Measurements from ENCODE around the gene ZNF560. TPM values are rescaled to one million over a fixed set of nuclear protein-coding genes. Genes with fewer than 3 reads are reported as not detected.

Gene ZNF560
- total and polyA plus RNA-seq, 9 of the 15 experiments (the other 6 are each of a cell fraction or from before 2014, with no cell fraction given): 0.04 to 0.18 (median 0.05) TPM; not detected in 3

DNA sequence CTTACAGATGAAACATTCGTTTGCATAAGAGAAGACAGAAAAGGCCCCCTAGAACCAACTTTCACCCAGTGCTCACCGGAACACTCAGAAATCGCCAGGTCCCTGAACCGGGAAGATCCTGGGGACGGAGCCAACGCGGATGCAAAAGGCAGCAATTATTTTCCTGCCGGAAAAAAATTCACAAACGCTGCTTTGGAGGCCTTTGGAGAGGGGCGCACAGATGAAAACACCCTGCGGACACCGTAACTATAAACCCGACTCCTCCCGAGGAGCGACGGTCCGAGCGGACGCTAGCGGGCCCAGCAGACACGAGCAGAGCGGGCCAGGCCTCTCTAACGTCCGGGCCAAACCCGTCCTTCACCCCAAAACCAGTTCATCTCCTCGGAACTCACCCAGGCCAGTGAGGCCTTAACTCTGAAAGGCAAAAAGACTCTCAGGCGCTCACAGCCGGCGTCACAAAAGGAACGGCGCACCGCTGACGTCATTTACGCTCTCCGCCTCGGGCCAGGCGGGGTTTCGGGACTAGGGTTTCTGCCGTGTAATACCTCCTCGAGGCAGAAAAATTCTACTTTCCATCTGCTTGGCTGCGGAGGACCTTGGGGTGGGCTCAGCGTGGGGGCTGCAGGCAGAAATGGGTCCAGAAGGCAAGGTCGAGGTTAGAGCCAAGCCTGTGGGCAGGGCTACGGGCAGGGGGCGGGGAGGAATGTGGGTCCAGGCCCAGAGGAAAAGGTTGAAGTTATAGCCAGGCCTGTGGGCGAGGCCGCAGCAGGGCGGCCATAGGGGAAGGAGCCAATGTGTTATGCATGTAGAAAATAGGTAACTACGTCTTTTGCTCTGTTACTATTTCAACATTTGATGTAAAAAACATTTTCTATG lies 40.0 kb upstream of the ZNF560 start, which contains the start of gene ZNF426 (continued):
- TF ChIP-seq, protein P1, sequence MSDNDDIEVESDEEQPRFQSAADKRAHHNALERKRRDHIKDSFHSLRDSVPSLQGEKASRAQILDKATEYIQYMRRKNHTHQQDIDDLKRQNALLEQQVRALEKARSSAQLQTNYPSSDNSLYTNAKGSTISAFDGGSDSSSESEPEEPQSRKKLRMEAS (CRISPR knock-in tag; IDR thresholded peaks at IDR 0.05): peak; percentile 63; the same call in 1 of the 2 replicates
- TF ChIP-seq, protein P2, sequence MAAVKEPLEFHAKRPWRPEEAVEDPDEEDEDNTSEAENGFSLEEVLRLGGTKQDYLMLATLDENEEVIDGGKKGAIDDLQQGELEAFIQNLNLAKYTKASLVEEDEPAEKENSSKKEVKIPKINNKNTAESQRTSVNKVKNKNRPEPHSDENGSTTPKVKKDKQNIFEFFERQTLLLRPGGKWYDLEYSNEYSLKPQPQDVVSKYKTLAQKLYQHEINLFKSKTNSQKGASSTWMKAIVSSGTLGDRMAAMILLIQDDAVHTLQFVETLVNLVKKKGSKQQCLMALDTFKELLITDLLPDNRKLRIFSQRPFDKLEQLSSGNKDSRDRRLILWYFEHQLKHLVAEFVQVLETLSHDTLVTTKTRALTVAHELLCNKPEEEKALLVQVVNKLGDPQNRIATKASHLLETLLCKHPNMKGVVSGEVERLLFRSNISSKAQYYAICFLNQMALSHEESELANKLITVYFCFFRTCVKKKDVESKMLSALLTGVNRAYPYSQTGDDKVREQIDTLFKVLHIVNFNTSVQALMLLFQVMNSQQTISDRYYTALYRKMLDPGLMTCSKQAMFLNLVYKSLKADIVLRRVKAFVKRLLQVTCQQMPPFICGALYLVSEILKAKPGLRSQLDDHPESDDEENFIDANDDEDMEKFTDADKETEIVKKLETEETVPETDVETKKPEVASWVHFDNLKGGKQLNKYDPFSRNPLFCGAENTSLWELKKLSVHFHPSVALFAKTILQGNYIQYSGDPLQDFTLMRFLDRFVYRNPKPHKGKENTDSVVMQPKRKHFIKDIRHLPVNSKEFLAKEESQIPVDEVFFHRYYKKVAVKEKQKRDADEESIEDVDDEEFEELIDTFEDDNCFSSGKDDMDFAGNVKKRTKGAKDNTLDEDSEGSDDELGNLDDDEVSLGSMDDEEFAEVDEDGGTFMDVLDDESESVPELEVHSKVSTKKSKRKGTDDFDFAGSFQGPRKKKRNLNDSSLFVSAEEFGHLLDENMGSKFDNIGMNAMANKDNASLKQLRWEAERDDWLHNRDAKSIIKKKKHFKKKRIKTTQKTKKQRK (IDR thresholded peaks at IDR 0.05; ENCODE audit: borderline replicate concordance, low read depth, low read length): no peak

DNA sequence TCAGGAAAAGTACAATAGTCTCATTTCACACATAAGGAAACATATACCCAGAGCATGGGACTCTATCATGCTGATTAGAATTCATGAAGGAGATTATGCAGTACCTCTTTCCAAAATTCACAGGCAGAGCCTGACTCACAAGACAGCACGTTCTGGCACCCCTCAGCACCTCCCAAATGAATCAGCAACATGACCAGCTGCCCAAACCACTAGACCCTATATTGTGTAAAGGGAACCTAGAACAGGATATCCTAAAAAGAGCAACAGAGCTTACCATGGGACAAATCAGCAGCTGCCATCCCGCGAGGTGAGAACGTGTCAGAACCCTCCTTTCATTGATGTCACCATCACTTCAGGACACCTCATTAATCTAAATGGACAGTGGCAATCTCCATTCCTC lies 37.5 kb upstream of the ZNF560 start:
- H3K9ac ChIP-seq (ENCODE audit: insufficient read depth in 1 of 2, low read depth in 2 of 2, low read length in 2 of 2): no peak overlapping the region
- 93% methylated on average over 4 of the region's 4 CpGs for WGBS (ENCODE audit: insufficient coverage, low coverage, missing lambda C conversion rate)
- FAIRE-seq: no peak
- TF ChIP-seq KLF13 (tag; IDR thresholded peaks at IDR 0.05; ENCODE audit: borderline replicate concordance, low read depth): no peak
- no peak for TF ChIP-seq MIER1 (IDR thresholded peaks at IDR 0.05; ENCODE audit: low read depth)
- TF ChIP-seq SMAD4 (CRISPR knock-in tag; conservative IDR thresholded peaks at IDR 0.05): no peak
- no peak for TF ChIP-seq MTA1 (IDR thresholded peaks at IDR 0.05; ENCODE audit: borderline replicate concordance)
- TF ChIP-seq, protein P3, sequence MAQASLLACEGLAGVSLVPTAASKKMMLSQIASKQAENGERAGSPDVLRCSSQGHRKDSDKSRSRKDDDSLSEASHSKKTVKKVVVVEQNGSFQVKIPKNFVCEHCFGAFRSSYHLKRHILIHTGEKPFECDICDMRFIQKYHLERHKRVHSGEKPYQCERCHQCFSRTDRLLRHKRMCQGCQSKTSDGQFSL (CRISPR knock-in tag; IDR thresholded peaks at IDR 0.05): no peak
- TF ChIP-seq, protein P3 (tag; IDR thresholded peaks at IDR 0.05): no peak

More for the DNA sequence above, 37.5 kb upstream of the ZNF560 start:
- H3K4me1 ChIP-seq (replicated peaks in 1 of 2; ENCODE audit: control insufficient read depth in 2 of 2, insufficient read depth in 2 of 2, low read length in 2 of 2): peaks cover 0 to 3% of the 10 kb centered on the region in 2 experiments; a peak in 2 of 5 replicates
- CTCF ChIA-PET (ENCODE audit: low intra/inter-chr PET ratio): no interaction called here
- H3K4me2 ChIP-seq (ENCODE audit: insufficient read depth, low read length): no peak overlapping the region
- no peak overlapping the region for H3K27ac ChIP-seq (ENCODE audit: extremely low read depth, low read depth, low read length)
- intact Hi-C loops (cut with micrococcal nuclease) (no loop called here), in situ Hi-C loops (cut with MboI) (no loop called here)
- H4K20me1 ChIP-seq (replicated peaks; ENCODE audit: control insufficient read depth, insufficient read depth, low read length): no peaks in the 10 kb centered on the region
- H2AFZ ChIP-seq (ENCODE audit: low read depth, low read length): no peak overlapping the region
- H3K4me3 ChIP-seq: no peak overlapping the region
- POLR2A ChIA-PET: interaction anchor here (1.0 kb wide), 1 partner anchor 20 kb away, joined by 5 read pairs; no protein-coding TSS in a partner anchor
- ATAC-seq (no peak), DNase-seq (ENCODE audit: extremely low read depth in 1 of 4, low spot score in 3 of 4) (no peak)
- no TSS peak for BruUV-seq (replicated peaks)
- H3K79me2 ChIP-seq (ENCODE audit: control insufficient read depth, insufficient read depth, low read length): peaks cover 15% of the 10 kb centered on the region
- H3K9me1 ChIP-seq (ENCODE audit: control insufficient read depth, insufficient read depth, low read length): no peaks in the 10 kb centered on the region
- H3K36me3 ChIP-seq (ENCODE audit: control insufficient read depth, insufficient read depth, low read length): peaks cover 53% of the 10 kb centered on the region
- H3K27me3 ChIP-seq (ENCODE audit: control insufficient read depth in 2 of 2, insufficient read depth in 2 of 2, low read length in 2 of 2): no peaks in the 10 kb centered on the region
- H3K9me3 ChIP-seq (replicated peaks; ENCODE audit: control insufficient read depth, insufficient read depth, low read depth, low read length): peaks cover 20% of the 10 kb centered on the region

All from K562 (cell line).